Activated CD8-positive, alpha-beta memory T cell treated with anti-CD3 and anti-CD28 coated beads, Interleukin-2, amount 50 U/mL, for 24 hours (primary cell): Measurements from ENCODE around the gene ABHD16A.

Experiments
- DNase-seq: peaks from one replicate; pipeline ENCODE4 v3.0.0-alpha.2; 2020; ENCODE audit errors: extremely low read depth

The ABHD16A gene

DNA sequence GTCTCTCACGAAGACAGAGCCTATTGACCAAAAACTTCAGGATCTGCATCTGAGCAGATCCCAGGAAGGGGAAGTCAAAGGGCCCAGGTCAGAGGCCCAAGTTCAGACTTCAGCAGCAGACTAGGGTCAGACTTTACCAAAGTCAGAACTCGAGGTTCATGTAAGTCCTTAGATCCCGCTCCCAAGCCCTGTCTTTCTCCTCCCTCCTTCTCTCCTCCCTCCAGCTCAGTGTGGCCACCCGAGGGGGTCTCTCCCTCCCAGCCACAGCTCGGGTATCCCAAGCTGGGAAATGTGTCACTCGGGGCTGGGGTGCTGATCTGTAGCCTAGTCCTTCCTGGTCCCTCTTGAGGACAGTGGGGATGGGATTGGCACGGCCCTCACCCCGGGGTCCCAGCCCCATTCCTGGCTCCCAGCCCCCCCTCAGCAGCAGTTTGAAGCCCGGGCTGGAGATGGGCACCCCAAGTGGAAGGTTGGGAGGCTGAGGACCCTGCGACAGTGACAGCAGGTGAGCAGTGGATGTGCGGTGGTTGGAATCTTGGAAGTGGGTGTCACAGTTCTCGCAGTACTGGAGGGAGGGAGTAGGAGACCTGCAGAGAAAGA lies 40.9 kb downstream of the ABHD16A start:
- DNase-seq = no peak

DNA sequence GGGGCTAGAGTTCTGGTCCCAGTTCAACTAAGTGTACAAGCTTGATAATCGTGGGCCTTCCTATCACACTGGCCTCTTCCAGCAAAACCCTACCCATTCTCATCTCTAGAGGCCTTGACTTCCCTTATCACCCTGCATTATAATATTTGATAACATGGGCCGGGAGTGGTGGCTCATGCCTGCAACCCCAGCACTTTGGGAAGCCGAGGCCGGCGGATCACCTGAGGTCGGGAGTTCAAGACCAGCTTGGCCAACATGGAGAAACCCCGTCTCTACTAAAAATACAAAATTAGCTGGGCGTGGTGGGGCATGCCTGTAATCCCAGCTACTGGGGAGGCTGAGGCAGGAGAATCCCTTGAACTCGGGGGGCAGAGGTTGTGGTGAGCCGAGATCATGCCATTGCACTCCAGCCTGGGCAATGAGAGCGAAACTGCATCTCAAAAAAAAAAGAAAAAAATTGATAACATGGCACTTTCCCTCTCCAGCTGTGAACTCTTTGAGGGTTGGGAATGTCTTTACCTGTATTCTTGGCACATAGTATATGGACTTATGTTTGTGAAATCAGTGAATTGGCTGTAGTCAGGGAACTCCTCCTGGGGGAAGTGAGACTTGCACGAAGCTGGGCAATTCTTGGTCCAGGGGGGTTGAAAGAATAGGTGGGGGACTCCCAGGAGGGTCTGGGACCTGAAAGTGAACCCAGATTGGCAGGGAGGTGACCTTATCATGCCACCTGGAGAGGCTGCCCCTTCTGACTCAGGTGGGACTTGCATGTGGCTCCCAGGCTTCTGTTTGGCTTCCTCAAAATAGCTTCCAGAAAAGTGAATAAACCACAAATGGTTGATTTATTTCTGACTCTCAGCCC lies 41.6 kb downstream of the ABHD16A start:
- DNase-seq = no peak

DNA sequence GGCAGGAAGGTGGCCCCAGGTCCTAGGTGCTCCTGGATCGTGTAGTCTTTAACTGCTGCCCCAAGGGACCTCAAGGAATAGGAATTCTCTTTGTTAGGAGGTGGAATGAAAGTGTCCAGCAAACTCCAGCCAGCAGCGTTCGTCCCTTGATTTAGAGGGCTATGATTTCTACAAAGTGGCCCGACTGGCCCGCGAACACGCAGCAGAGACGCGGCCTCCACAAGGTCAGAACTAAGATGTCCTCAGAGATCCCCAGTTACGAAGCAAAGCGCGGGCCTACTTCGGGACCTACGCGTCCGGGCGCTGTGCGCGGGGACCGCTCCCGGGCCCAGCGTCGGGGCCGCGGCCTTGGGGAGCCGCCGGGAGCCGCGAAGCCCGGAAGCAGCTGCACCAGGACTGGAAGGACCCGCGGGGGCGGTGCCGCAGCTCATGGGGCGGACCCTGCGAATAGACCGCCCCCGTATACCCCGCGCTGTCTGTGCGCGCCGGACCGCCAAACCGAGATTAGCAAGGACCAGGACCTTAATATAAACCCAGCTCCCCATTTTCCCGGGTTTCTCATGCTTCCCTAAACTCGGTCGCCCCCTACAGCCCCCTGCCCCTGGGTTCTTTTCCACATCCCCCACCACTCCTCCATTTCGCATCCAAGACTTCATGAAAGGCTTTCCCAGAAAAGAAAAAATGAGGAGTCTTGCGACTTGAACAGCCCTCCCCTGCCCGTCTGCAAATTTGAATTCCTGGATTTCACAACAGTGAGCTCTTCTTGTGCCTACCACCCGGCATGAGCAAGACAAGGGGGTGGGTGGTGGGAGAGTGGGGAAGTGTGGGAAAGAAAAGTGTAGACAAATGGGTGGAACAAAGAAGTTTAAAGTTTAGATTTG lies 42.5 kb downstream of the ABHD16A start, which contains the start of gene C6orf47:
TSS of gene C6orf47 (minus strand) at position 398 of the 881 bp plus-strand sequence. CDS start 831 bp downstream, outside the sequence.
- no peak for DNase-seq

DNA sequence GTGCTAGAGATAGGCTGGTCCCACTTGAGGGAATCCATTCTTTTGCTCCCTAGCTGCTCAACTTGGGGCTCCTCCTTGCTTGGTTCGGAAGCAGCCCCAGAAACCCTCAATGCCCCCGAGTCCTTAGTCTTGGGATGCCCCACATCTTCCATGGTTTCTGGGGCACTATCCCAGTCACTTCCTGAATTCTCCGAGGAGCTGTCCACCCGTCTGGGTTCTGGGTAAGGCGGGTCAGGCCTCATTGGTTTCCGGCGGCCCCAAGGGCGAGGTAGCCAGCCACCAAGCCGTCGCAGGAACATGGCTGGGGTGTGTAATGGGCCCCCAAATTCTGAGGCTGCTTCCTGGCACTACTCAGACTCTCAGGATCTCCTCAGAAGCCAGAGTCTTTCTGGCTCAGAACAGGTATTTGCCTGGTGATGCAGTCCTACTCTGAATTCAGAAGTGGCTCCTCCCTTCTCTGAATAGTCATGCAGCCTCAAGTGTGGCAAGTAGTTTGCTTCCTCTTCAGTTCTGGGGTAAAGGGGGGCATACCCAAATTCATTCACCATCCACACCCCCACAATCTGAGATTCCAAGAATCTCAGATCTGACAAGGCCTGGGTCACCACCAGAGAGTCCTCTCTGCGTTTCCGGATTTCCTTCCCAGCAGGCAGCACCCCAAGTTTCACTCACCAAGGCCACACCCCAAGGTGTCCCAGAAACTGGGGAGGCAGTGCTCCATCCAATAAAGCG lies 43.3 kb downstream of the ABHD16A start:
- no peak for DNase-seq

DNA sequence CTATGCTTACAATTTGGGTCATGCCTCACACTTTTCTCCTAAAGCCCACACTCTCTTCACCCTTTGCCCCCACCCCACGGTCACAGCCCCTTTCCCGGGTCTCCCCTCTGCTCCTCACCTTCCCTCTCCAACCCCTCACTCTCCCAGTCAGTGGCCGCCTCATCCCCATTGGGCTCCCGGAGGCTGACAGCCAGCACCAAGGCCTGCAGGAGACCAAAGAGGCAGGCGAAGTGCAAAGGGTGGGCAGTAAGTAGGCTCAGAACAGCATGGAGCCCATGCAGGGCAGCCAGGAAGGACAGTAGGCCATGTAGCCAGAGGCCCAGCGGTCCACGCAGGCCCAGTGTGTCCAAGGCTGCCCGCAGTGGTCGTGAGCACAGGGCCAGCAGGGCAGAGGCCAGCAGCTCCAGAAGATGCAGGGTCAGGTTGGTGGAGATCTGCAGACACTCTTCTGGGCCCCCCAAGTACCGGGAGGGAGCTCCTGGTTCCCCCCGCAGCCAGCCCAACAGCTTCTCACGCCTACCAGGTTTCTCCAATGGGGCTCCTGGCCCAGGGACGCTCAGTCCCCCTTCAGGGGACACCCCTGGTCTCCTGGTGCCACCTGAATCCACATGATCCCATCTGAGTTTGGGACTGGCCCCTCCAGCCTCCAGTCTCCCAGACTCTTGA lies 44.0 kb downstream of the ABHD16A start:
- no peak for DNase-seq

DNA sequence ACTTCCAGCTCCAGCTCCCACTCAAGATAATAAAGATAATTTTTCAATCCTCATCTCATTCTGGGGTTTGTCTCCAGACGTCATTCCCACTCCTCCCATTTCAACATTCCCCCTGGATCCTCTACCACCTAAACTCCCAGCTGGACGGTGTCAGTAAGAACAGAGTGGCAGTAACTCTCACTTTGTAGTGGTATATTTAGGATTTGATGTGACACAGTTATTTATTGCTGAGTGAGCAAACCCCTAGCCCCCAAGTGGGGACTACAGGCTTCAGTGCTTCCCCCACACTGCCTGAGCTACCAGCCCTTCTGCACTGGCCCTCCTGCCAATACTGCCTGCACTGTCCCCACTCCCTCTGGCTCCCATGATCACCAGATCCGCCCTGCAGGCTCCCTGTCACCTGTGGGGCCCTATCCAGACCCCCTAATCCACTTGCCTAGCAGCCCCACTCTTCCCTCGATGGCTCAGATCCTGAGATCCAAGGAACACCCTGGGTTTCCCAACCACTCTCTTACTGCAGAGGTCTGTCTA lies 44.9 kb downstream of the ABHD16A start:
- DNase-seq = no peak

DNA sequence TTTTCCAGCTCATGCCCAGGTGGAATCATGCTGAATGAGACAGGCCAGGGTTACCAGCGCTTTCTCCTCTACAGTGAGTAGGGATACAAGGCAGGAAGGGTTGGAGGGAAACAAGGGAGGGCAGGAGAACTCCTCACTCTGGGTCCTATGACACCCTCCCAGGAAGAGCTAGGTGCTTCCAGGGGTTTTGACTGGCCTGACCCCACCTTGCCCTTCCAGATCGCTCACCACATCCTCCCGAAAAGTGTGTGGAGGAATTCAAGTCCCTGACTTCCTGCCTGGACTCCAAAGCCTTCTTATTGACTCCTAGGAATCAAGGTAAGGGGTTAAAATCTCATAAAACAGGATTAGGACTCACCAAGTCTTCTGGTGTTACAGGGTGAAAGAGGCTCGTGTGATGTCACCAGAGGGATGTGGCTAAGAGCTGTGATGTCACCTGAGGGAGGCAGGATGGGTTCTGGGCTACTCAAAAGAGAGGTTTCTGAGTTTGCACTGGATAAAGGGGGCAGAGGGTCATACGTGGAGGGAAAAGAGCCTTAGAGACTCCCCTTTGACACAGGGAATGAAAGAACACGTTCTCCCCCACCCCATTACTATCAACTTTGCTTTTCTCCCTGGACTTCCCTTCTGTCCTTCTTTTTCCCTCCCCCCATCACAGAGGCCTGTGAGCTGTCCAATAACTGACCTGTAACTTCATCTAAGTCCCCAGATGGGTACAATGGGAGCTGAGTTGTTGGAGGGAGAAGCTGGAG lies 45.5 kb downstream of the ABHD16A start:
- no peak for DNase-seq

DNA sequence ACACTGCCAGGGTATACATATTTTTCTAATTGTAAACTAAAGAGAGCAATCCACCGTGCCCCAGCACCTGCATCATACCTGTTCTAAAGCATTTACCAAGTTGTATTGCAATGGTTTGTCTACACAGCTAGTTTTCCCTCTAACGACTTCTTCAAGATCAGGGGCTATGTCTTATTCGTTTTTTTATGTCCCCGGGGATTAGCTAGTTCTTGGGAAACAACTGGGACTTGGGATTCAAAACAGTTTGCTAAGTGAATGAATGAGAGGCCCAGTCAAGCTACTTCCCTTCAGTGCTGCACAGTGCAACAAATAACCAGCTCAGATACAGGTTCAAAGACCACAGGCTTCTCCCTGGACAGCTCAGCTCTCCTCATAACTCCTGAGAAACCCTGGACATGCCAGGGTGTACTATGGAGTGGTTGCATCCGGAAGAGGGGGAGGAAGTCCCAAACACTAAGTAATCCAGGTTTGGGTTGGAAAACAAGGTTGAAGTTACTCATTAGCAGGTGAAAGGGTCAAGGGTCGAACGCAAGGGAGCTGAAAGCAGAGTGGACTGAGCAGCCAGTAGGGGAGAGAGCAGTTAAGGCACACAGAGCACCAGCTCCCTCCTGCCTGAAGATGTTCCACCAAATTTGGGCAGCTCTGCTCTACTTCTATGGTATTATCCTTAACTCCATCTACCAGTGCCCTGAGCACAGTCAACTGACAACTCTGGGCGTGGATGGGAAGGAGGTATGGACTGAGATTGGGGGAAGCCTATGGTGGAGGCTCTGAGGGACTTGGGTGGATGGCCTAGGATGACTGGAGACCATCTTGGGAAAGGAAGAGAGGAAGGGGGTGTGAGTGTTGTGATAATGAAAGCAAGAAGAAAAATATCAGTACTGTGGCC lies 47.5 kb downstream of the ABHD16A start, which contains the start of gene APOM:
TSS of gene APOM (plus strand) at position 546 of the 889 bp plus-strand sequence. CDS start at position 619, 73 bp downstream.
- DNase-seq = no peak

DNA sequence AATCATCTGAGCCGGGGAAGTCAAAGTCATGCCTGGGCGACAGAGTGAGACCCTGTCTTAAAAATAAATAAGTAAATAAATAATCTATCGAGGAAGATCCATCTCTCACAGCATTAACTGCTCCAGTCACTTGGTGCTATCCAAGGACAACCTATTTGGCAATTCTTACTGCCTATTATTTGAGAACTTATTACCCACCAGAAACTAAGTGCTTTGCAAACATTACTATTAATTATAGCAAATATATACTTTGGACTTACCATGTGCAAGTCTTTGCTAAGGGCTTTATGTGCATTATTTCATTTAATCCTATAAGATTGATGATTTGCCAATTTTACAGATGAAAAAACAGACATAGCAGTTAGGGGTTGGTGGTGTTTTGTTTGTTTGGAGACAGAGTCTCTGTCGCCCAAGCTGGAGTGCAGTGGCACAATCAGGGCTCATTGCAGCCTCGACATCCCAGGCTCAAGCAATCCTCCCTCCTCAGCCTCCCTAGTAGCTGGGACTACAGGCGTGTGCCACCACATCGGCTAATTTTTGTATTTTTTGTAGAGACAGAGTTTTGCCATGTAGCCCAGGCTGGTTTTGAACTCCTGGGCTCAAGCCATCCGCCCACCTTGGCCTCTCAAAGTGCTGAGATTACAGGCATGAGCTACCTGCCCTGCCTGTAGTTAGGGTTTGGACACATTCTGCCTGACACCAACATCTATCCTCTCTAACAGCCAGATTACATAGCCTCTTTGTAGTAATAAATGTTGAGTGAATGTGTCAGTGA lies 48.4 kb downstream of the ABHD16A start:
- DNase-seq = no peak

DNA sequence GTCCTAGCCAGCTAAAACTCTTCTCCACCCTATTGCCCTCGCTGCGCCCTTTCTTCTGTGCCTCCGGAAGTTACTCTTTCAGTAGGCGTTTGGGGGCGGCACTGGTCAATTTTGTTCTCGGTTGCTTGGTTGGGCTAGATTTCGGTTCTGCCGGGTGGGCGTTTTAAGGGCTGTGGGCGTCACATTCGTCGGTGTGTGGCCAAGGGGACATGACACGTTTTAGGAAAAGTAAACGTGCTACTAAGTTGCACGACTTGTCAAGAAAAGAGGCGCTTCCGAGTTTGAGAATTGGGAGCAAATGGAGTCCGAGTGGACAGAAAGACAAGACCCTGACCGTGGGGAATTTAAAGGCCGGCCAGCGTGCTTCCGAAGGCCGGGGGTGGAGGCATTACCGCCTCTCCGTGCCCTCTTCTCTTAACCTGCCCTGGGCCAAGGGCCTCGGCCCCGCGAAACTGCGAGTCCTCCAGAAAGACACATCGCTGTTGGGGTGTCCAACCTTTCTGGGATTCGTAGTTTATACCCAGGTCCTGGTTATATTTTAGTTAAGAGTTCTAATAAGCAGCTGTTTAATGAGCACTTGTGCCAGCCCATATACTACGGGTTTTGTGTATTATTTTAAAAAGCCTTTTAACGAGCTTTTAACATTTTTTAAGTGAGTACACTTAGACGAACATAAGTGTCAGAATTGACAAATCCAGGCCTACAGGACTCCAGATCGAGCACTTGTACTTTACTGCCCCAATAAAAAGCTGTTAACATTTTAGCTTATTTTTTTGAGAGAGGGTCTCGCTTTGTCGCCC lies 50.0 kb downstream of the ABHD16A start:
- DNase-seq = peak; percentile 74

DNA sequence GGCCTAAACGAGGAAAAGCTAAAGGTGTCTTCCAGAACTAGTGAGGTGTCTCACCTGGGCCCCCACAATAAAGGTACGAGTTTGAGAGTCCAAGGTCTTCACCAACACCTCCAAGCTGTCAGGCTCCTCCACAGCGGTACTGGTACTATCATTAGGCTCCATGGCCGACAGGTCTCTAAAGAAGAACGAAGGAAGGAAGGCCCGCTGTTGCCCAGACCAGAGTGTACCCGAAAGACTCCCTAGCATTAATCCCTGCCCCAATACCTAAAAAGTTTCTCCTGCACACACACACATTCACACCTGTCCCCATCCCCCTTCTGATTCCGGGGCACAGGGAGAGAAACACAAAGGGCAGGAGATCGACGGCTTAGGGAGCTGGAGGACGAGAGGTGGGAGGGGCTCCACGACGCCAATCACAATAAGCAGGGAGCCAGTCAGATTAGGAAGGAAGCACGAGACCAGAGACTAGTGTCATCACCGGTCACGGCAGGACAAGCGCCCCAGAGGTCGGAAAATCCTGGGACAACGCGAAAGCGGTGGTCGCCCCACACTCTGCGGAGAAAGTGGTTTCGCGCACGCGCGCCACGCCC lies 51.4 kb downstream of the ABHD16A start:
- no peak for DNase-seq

DNA sequence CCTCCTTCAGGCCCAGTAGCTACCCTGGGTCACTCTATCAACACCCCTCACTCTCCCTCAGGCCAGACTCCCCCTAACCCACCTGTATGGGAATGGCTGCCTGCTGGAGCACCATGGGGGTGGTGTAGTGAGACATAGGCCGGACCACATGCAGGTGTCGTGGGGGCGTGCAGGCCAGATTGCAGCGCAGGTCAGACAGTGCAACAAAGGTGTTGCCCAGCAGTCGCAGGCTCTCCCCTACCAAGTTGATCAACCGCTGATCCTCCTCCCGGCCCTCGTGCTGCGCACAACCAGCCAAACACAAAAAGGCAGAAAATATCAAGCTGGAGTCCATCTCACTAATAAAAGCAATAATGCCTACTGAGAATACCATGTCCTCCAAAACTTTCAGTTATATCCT lies 57.8 kb downstream of the ABHD16A start:
- DNase-seq = no peak

DNA sequence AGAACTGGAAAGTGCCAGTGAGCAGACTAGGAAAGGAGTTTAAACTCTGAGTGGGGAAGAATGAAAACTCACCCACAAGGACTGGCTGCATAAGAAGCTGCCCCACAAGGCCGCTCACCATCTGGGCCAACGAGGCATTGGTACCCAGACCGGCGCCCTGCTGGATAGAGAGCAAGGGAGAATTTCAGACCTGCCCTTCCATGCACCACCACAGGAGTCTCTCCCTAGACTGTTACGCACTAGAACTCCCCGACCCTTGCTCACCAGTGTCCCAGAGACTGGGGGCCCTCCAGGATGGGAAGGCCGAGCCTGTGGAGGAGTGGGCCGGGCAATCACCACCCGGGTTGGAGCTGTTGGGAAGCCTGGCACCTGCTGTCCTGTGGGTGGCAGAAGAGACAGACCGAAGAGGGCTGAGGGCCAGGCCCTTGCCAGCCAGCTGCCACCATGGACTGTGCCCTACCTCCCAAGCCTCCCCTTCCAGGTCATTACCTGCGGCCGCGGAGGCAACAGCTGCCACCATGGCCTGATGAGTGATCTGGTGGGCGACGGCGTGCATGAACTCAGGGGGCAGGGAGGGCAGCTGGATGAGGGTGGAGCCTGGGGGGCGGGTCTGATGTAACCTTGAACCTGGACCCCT lies 59.2 kb downstream of the ABHD16A start:
- DNase-seq = no peak

DNA sequence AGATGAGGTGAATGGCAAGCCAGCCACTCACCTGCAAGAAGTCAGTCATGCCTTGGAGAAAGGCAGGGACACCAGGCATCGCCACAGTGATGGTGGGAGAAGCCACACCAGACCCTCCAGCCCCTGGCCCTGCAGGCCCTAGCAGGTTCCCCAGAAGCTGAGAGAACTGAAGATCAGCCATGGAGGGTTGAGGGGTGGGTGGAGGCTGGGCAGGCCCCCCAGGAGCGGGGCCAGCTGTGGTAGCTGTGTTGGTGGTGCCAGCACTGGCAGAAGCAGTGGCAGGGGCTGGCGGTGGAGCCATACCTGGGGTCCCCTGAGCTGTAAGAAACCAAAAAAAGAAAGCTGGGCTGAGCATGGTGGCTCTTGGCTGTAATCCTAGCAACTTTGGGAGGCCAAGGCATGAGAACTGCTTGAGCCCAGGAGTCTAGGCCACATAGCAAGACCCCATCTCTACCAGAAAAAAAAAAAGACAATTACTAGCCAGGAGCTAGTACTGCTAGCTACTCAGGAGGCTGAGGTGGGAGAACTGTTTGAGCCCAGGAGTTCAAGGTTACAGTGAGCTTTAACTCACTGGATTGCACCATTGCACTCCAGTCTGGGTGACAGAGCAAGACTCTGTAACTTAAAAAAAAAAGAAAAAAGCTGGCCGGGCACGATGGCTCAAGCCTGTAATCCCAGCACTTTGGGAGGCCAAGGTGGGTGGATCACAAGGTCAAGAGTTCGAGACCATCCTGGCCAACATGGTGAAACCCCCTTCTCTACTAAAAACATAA lies 60.1 kb downstream of the ABHD16A start:
- no peak for DNase-seq

DNA sequence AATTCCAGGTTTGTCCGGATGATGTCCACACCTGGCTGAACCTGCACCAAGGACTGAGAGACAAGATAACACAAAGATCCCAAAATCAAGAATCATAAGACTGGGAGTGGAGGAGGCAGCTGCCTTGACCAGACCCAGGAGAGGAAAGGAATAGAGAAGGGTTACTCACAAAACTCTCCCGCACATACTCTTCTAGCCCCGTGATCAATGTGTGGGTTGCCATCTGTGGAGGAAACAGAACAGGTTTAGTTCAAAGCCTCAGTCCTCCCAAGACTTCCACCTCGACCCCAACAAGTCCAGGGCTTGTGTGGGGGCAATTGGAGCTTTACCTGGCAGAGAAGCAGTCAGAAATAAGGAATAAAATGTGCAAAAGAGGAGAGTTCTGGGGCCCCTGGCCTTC lies 61.8 kb downstream of the ABHD16A start:
- DNase-seq = no peak

DNA sequence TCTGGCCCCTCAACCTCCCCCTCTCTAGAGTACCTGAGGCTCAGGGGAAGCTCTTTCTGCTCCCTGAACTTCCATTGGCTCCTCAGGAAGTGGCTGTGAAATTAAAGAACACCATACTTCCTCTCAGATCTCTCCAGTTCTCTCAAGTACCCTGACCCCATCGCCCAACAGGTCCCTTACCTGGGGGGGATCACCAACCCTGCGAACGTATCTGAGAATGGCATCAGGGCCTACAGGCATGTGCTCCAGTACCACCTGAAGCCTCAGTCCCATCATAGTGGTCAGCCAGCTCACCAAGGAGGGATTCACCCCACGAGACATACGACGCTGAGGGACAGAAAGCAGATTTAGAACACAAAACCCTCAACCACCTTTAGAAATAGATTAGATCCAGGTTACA lies 62.5 kb downstream of the ABHD16A start:
- DNase-seq = no peak
